K562 (cell line): ENCODE measurements around the gene MAP1LC3B. TPM values are rescaled to one million over a fixed set of nuclear protein-coding genes. Genes with fewer than 3 reads are reported as not detected.

Experiments used
- ATAC-seq: fragments of 200-7000 bp; cut with Tn5 transposase; 3 replicates; pipeline ENCODE4 v1.9.1; 2020; ENCODE audit warnings: moderate library complexity
- BruUV-seq: library from RNA; stranded (reverse); fragments of 400-500 nt; replicated peaks from 2 replicates; lab custom pipeline; 2021; lab: Mats Ljungman, UMichigan
- CTCF ChIA-PET: fragments of 300-600 bp; formaldehyde crosslinking; extraction: SDS; loops from one replicate; lab custom pipeline; 2021; ENCODE audit warnings: low intra/inter-chr PET ratio; lab: Yijun Ruan, JAX
- POLR2A ChIA-PET: fragments of 300-600, 350-650 bp; sonication (Branson Sonifier 250); formaldehyde crosslinking; extraction: SDS; loops from one replicate; lab custom pipeline; 2021; ENCODE audit warnings: antibody characterized with exemption, inconsistent platforms; lab: Yijun Ruan, JAX
- DNase-seq, 4 experiments: peaks; one replicate each; pipeline versions ENCODE4 v3.0.0 to v3.0.0-alpha.2; 2011 to 2018; ENCODE audit warnings: low spot score in 3 of 4, mixed read lengths in 3 of 4; ENCODE audit errors: extremely low read depth in 1 of 4
- FAIRE-seq: peaks from 2 replicates; lab custom pipeline; 2011; peaks lifted over from hg19 to GRCh38; lab: Jason Lieb, UNC
- H2AFZ ChIP-seq: 2 replicates; pipeline ENCODE4 v1.6.0; 2011; ENCODE audit warnings: low read depth, low read length, control low read depth, inconsistent platforms
- H3K27ac ChIP-seq: fragments of 200-600 bp; 3 replicates; pipeline ENCODE4 v1.8.0; 2011; ENCODE audit warnings: low read depth, mild to moderate bottlenecking, control low read depth, inconsistent platforms, low read length, moderate library complexity, mixed read lengths; ENCODE audit errors: extremely low read depth
- H3K27me3 ChIP-seq, 2 experiments: fragments of 300-600 bp in 1 of 2; 2 replicates in 1 of 2; 3 replicates in 1 of 2; pipeline versions ENCODE4 v1.6.0 to v1.8.0; 2011; ENCODE audit warnings: inconsistent platforms in 2 of 2, low read length in 2 of 2, mild to moderate bottlenecking in 1 of 2, mixed read lengths in 1 of 2, moderate library complexity in 1 of 2; ENCODE audit not compliant: control insufficient read depth in 2 of 2, insufficient read depth in 2 of 2
- H3K36me3 ChIP-seq: fragments of 300-600 bp; 3 replicates; pipeline ENCODE4 v1.8.0; 2011; ENCODE audit warnings: mild to moderate bottlenecking, low read length, inconsistent platforms; ENCODE audit not compliant: control insufficient read depth, insufficient read depth
- H3K4me1 ChIP-seq, 2 experiments: fragments of 200-600 bp in 1 of 2; replicated peaks in 1 of 2; 2 replicates in 1 of 2; 3 replicates in 1 of 2; pipeline versions ENCODE4 v1.5.1 to v1.8.0; 2011; ENCODE audit warnings: inconsistent platforms in 2 of 2, low read length in 2 of 2, mild to moderate bottlenecking in 1 of 2, mixed read lengths in 1 of 2, moderate library complexity in 1 of 2; ENCODE audit not compliant: control insufficient read depth in 2 of 2, insufficient read depth in 2 of 2
- H3K4me2 ChIP-seq: 2 replicates; pipeline ENCODE4 v1.6.1; 2011; ENCODE audit warnings: low read length, control low read depth, inconsistent platforms, mixed read lengths; ENCODE audit not compliant: insufficient read depth
- H3K4me3 ChIP-seq: fragments of 200-600 bp; sonication (generic), shearing (Covaris generic); 2 replicates; pipeline ENCODE4 v1.5.1; 2016; ENCODE audit warnings: control low read depth, inconsistent platforms
- H3K79me2 ChIP-seq: fragments of 200-600 bp; 3 replicates; pipeline ENCODE4 v1.8.0; 2011; ENCODE audit warnings: low read length, inconsistent platforms; ENCODE audit not compliant: control insufficient read depth, insufficient read depth
- H3K9ac ChIP-seq, 2 experiments: 2 replicates each; pipeline versions ENCODE4 v1.6.0 to v1.6.1; 2011; ENCODE audit warnings: low read depth in 2 of 2, low read length in 2 of 2, control low read depth in 1 of 2, inconsistent platforms in 1 of 2, mild to moderate bottlenecking in 1 of 2, mixed read lengths in 1 of 2; ENCODE audit not compliant: insufficient read depth in 1 of 2
- H3K9me1 ChIP-seq: one replicate; pipeline ENCODE4 v1.6.0; 2011; ENCODE audit warnings: inconsistent platforms, mild to moderate bottlenecking, low read length, moderate library complexity; ENCODE audit not compliant: control insufficient read depth, insufficient read depth
- H3K9me3 ChIP-seq: replicated peaks from 2 replicates; pipeline ENCODE4 v1.5.1; 2011; ENCODE audit warnings: low read depth, low read length, inconsistent platforms; ENCODE audit not compliant: control insufficient read depth, insufficient read depth
- H4K20me1 ChIP-seq: replicated peaks from 2 replicates; pipeline ENCODE4 v1.6.1; 2011; ENCODE audit warnings: low read length, inconsistent platforms, mixed read lengths; ENCODE audit not compliant: control insufficient read depth, insufficient read depth
- ARID4B ChIP-seq: sonication (generic); formaldehyde crosslinking; IDR thresholded peaks from 2 replicates; pipeline ENCODE4 v1.8.0; 2022; ENCODE audit warnings: mild to moderate bottlenecking, missing genetic modification reagents
- HLTF ChIP-seq: fragments of 450-650 bp; IDR thresholded peaks from 2 replicates; pipeline ENCODE4 v1.6.1; 2016
- ILK ChIP-seq: fragments of 450-650 bp; IDR thresholded peaks from 2 replicates; pipeline ENCODE4 v1.6.1; 2016; ENCODE audit warnings: missing genetic modification characterization, low read depth, mild to moderate bottlenecking, missing compliant biosample characterization, moderate library complexity, borderline replicate concordance
- MAFF ChIP-seq: IDR thresholded peaks from 2 replicates; pipeline ENCODE4 v1.6.1; 2012; ENCODE audit warnings: low read length, improper control_type of control experiment
- NFIC ChIP-seq: fragments of 450-650 bp; IDR thresholded peaks from 2 replicates; pipeline ENCODE4 v1.6.1; 2017; ENCODE audit warnings: mild to moderate bottlenecking, inconsistent platforms
- NR2C2 ChIP-seq, 2 experiments: fragments of 200-800 bp in 1 of 2; sonication (Bioruptor generic) in 1 of 2; sonication (generic) in 1 of 2; formaldehyde crosslinking in 1 of 2; IDR thresholded peaks; 2 replicates each; pipeline versions ENCODE4 v1.6.1 to v1.8.0; 2016 to 2022; ENCODE audit warnings: mild to moderate bottlenecking in 1 of 2, missing compliant biosample characterization in 1 of 2, missing genetic modification characterization in 1 of 2, missing genetic modification reagents in 1 of 2
- POLR2H ChIP-seq: IDR thresholded peaks from 2 replicates; pipeline ENCODE4 v1.6.1; 2016; ENCODE audit warnings: missing genetic modification characterization, low read depth, mild to moderate bottlenecking, control low read depth, missing compliant biosample characterization, moderate library complexity
- RFX5 ChIP-seq: IDR thresholded peaks from 2 replicates; pipeline ENCODE4 v1.6.1; 2011; ENCODE audit warnings: low read depth, mild to moderate bottlenecking, improper control_type of control experiment, low read length
- SETDB1 ChIP-seq: IDR thresholded peaks from one replicate; pipeline ENCODE4 v1.6.1; 2012; ENCODE audit warnings: low read length, control low read depth, inconsistent platforms
- SMAD3 ChIP-seq: fragments of 450-650 bp; formaldehyde crosslinking; conservative IDR thresholded peaks from 2 replicates; pipeline ENCODE4 v1.4.0; 2020; ENCODE audit warnings: mild to moderate bottlenecking
- SMARCE1 ChIP-seq: fragments of 450-650 bp; IDR thresholded peaks from 2 replicates; pipeline ENCODE4 v1.7.1; 2016; ENCODE audit warnings: mild to moderate bottlenecking
- ZBED1 ChIP-seq: IDR thresholded peaks from 2 replicates; pipeline ENCODE4 v1.6.1; 2014
- ZNF184 ChIP-seq: sonication (generic); formaldehyde crosslinking; IDR thresholded peaks from 2 replicates; pipeline ENCODE4 v1.5.0; 2020; ENCODE audit warnings: missing genetic modification reagents
- ZNF444 ChIP-seq: fragments of 250-450 bp; sonication (Bioruptor Pico); IDR thresholded peaks from 2 replicates; pipeline ENCODE4 v1.4.0; 2020; ENCODE audit warnings: mild to moderate bottlenecking, moderate library complexity
- ZNF695 ChIP-seq: fragments of 450-650 bp; formaldehyde crosslinking; IDR thresholded peaks from 2 replicates; pipeline ENCODE4 v1.4.0; 2020; ENCODE audit warnings: mild to moderate bottlenecking, moderate library complexity
- WGBS: fragments of 100-300 bp; shearing (Covaris generic); methylation state at CpG from one replicate; pipeline ENCODE4 v1.1.6; 2016; ENCODE audit warnings: low coverage, mixed read lengths; ENCODE audit not compliant: insufficient coverage; ENCODE audit errors: missing lambda C conversion rate; 5-methylcytosine and 5-hydroxymethylcytosine counted together
- in situ Hi-C: fragments of 300-500 bp; cut with MboI; formaldehyde crosslinking; loops from 4 replicates; pipeline ENCODE4 v1.15.0; 2018; ENCODE audit warnings: inconsistent platforms, mixed read lengths
- intact Hi-C: fragments of 100-400 bp; cut with micrococcal nuclease; formaldehyde crosslinking; loops from 2 replicates; pipeline ENCODE4 v1.14.2; 2022
- polyA plus RNA-seq, 8 experiments: library from polyadenylated mRNA; depleted of rRNA in 4 of 8; stranded (reverse) in 5 of 8; unstranded in 3 of 8; fragments of >200 nt; fragmentation: Nextera tagmentation in 2 of 8; fragmentation: Illumina TruSeq in 1 of 8; extraction: Ambion mirVana in 2 of 8; extraction: Trizol in 1 of 8; gene quantifications; 2 replicates each; pipeline versions ENCODE4 v1.2.1 to v1.2.3, GENCODE V29; 2011 to 2014; ENCODE audit warnings: inconsistent platforms in 1 of 8, missing spikeins in 1 of 8
- total RNA-seq, 7 experiments: library from RNA; depleted of rRNA in 6 of 7; stranded (reverse); fragments of >200 nt in 6 of 7; fragmentation: Illumina TruSeq in 2 of 7; extraction: Trizol in 2 of 7; gene quantifications; 2 replicates each; pipeline versions ENCODE4 v1.2.1 to v1.2.3, GENCODE V29; 2011 to 2021; ENCODE audit warnings: low replicate concordance in 1 of 7

The MAP1LC3B gene
- total and polyA plus RNA-seq, 9 of the 15 experiments (the other 6 are each of a cell fraction or from before 2014, with no cell fraction given) = 16.0 to 81.5 (median 36.7) TPM

- H3K36me3 ChIP-seq = peaks cover 28% of the 10 kb centered on the region; the same call in 2 of the 3 replicates
- FAIRE-seq (no peak), ATAC-seq (no peak), DNase-seq (no peak)
- TF ChIP-seq HLTF = no peak
- TF ChIP-seq SMARCE1 = no peak
- TF ChIP-seq POLR2H = no peak
- TF ChIP-seq ZBED1 = no peak
- no peak for TF ChIP-seq NFIC
- TF ChIP-seq ZNF444 (CRISPR knock-in tag) = no peak
- no peak for TF ChIP-seq RFX5
- TF ChIP-seq ARID4B (CRISPR knock-in tag) = no peak
- TF ChIP-seq ZNF695 (CRISPR knock-in tag) = no peak
- TF ChIP-seq SETDB1 = no peak
- TF ChIP-seq ILK = no peak
- TF ChIP-seq ZNF184 (CRISPR knock-in tag) = no peak
- no peak for TF ChIP-seq NR2C2 (CRISPR knock-in tag; IDR thresholded peaks at IDR 0.05)
- no peak for TF ChIP-seq NR2C2 (tag; IDR thresholded peaks at IDR 0.05)
- no peak for TF ChIP-seq SMAD3 (CRISPR knock-in tag)
- no peak for TF ChIP-seq MAFF
- H3K27ac ChIP-seq = no peak overlapping the region
- 73% methylated on average over 9 of the region's 9 CpGs for WGBS
- peaks cover 17 to 27% of the 10 kb centered on the region in 2 experiments for H3K4me1 ChIP-seq
- no peaks in the 10 kb centered on the region for H3K27me3 ChIP-seq
- H3K4me3 ChIP-seq = no peak overlapping the region
- peaks cover 85% of the 10 kb centered on the region for H3K79me2 ChIP-seq
- peaks cover 2% of the 10 kb centered on the region for H3K9me1 ChIP-seq
- no peak overlapping the region for H2AFZ ChIP-seq
- ChIA-PET POLR2A (interaction anchor here (0.6 to 1.5 kb wide), 4 partner anchors 13 to 133 kb away, joined by 3 to 5 read pairs (median 4); partner anchors contain the start of genes C16orf95 and MAP1LC3B), CTCF (no interaction called here)
- BruUV-seq = no TSS peak
- no peaks in the 10 kb centered on the region for H3K9me3 ChIP-seq
- no peak overlapping the region; a peak in 1 of 4 replicates for H3K9ac ChIP-seq
- intact Hi-C loops (no loop called here), in situ Hi-C loops (no loop called here)
- H3K4me2 ChIP-seq = no peak overlapping the region
- peaks cover 21% of the 10 kb centered on the region; the same call in 1 of the 2 replicates for H4K20me1 ChIP-seq
Measured at GRCh38 chr16:87367529-87367928, 24.6 kb upstream of the MAP1LC3B start.
